ENCODE data around the gene AMH.

DNA sequence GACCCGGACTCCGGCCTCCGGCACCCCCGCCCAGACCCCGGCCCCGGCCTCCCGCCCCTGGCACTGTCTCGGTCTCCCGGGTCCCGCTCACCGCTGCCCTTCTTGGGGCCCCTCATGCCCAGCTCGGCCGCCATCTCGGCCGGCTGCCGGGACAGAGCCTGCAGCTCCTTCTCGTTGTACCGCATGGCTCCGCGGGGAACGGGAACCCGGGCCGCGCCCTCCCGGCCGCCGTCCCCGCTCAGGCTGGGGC lies 13.1 kb upstream of the AMH start:
- no peak for TF ChIP-seq POLR2A (IDR thresholded peaks at IDR 0.05; ENCODE audit: low read depth)
- no peak for TF ChIP-seq CTCF (IDR thresholded peaks at IDR 0.05)
- TF ChIP-seq POLR2AphosphoS5 (IDR thresholded peaks at IDR 0.05), result no peak
- TF ChIP-seq EP300 (IDR thresholded peaks at IDR 0.05), result no peak
